ENCODE results near the gene ANAPC16.

- no peak for TF ChIP-seq CTCF (IDR thresholded peaks at IDR 0.05 in 2 of 3, conservative IDR thresholded peaks at IDR 0.05 in 1 of 3; ENCODE audit: borderline replicate concordance in 1 of 3, insufficient read depth in 1 of 3, low read depth in 2 of 3, low read length in 2 of 3)
- no peak for TF ChIP-seq EZH2phosphoT487 (IDR thresholded peaks at IDR 0.05; ENCODE audit: borderline replicate concordance)
- TF ChIP-seq EGR1 (IDR thresholded peaks at IDR 0.05; ENCODE audit: low read depth): no peak
- no peak for TF ChIP-seq POLR2A (IDR thresholded peaks at IDR 0.05; ENCODE audit: borderline replicate concordance, extremely low read depth, insufficient read depth, insufficient read length)
- no peak for TF ChIP-seq CEBPB (IDR thresholded peaks at IDR 0.05; ENCODE audit: low read depth)
These were observed 62.3 kb downstream of the ANAPC16 start for GRCh38 chr10:72277996-72278667.
